HepG2 (cell line): ENCODE data around the gene ADPRM. TPM values are rescaled to one million over a fixed set of nuclear protein-coding genes. Genes with fewer than 3 reads are reported as not detected.

Source experiments
- ATAC-seq: fragments of 200-7000 bp; cut with Tn5 transposase; 3 replicates; pipeline ENCODE4 v1.9.1; 2020; ENCODE audit warnings: mild to moderate bottlenecking, moderate library complexity
- BruUV-seq: library from RNA; stranded (reverse); fragments of 400-500 nt; replicated peaks from 2 replicates; lab custom pipeline; 2021; lab: Mats Ljungman, UMichigan
- CTCF ChIA-PET: fragments of 300-600 bp; formaldehyde crosslinking; extraction: SDS; loops from one replicate; lab custom pipeline; 2021; ENCODE audit warnings: low total read pairs, inconsistent platforms, low intra/inter-chr PET ratio; lab: Yijun Ruan, JAX
- POLR2A ChIA-PET: fragments of 350-600 bp; sonication (Branson Sonifier 250); formaldehyde crosslinking; loops from one replicate; lab custom pipeline; 2020; ENCODE audit warnings: antibody characterized with exemption, inconsistent platforms; lab: Yijun Ruan, JAX
- DNase-seq: peaks from one replicate; pipeline ENCODE4 v3.0.0-alpha.2; 2015; ENCODE audit warnings: low spot score
- FAIRE-seq: peaks from 3 replicates; lab custom pipeline; 2011; peaks lifted over from hg19 to GRCh38; lab: Jason Lieb, UNC
- H2AFZ ChIP-seq: one replicate; pipeline ENCODE4 v1.6.1; 2011; ENCODE audit warnings: low read length, inconsistent platforms
- H3K27ac ChIP-seq: fragments of 300-600 bp; 3 replicates; pipeline ENCODE4 v1.8.0; 2011; ENCODE audit warnings: mixed run types, mild to moderate bottlenecking, mixed read lengths, low read length, inconsistent platforms; ENCODE audit not compliant: insufficient read depth; ENCODE audit errors: extremely low read length
- H3K27me3 ChIP-seq, 2 experiments: fragments of 200-600 bp in 1 of 2; 2 replicates in 1 of 2; 3 replicates in 1 of 2; pipeline versions ENCODE4 v1.6.0 to v1.8.0; 2011; ENCODE audit warnings: low read length in 2 of 2, mild to moderate bottlenecking in 2 of 2, moderate library complexity in 2 of 2, inconsistent platforms in 1 of 2; ENCODE audit not compliant: insufficient read depth in 2 of 2, control insufficient read depth in 1 of 2
- H3K36me3 ChIP-seq, 2 experiments: fragments of 200-600 bp in 1 of 2; replicated peaks in 1 of 2; 2 replicates in 1 of 2; 3 replicates in 1 of 2; pipeline versions ENCODE4 v1.5.1 to v1.8.0; 2011; ENCODE audit warnings: low read length in 2 of 2, inconsistent platforms in 1 of 2; ENCODE audit not compliant: insufficient read depth in 2 of 2, control insufficient read depth in 1 of 2
- H3K4me1 ChIP-seq: 2 replicates; pipeline ENCODE4 v1.5.1; 2012; ENCODE audit warnings: low read length, inconsistent platforms; ENCODE audit not compliant: insufficient read depth
- H3K4me2 ChIP-seq: 2 replicates; pipeline ENCODE4 v1.6.0; 2011; ENCODE audit warnings: low read depth, low read length, inconsistent platforms
- H3K4me3 ChIP-seq, 3 experiments: fragments of 200-600 bp in 1 of 3; sonication (generic), shearing (Covaris generic) in 1 of 3; replicated peaks in 1 of 3; 2 replicates each; pipeline ENCODE4 v1.5.1; 2011 to 2016; ENCODE audit warnings: low read length in 3 of 3, inconsistent platforms in 2 of 3, low read depth in 2 of 3, mild to moderate bottlenecking in 2 of 3, control low read depth in 1 of 3, mixed read lengths in 1 of 3; ENCODE audit not compliant: insufficient read depth in 1 of 3
- H3K79me2 ChIP-seq: one replicate; pipeline ENCODE4 v1.6.1; 2011; ENCODE audit warnings: low read length, inconsistent platforms; ENCODE audit not compliant: insufficient read depth
- H3K9ac ChIP-seq: 2 replicates; pipeline ENCODE4 v1.6.0; 2011; ENCODE audit warnings: mild to moderate bottlenecking, low read depth, low read length, inconsistent platforms; ENCODE audit not compliant: insufficient read depth
- H3K9me3 ChIP-seq: 2 replicates; pipeline ENCODE4 v1.5.1; 2012; ENCODE audit warnings: mild to moderate bottlenecking, low read length
- H4K20me1 ChIP-seq: 2 replicates; pipeline ENCODE4 v1.6.0; 2011; ENCODE audit warnings: inconsistent platforms, mild to moderate bottlenecking, low read length, moderate library complexity; ENCODE audit not compliant: insufficient read depth
- FLYWCH1 ChIP-seq: sonication (generic); formaldehyde crosslinking; IDR thresholded peaks from 2 replicates; pipeline ENCODE4 v1.8.1; 2023; ENCODE audit warnings: mild to moderate bottlenecking, missing genetic modification reagents
- FOXA3 ChIP-seq: IDR thresholded peaks from 2 replicates; pipeline ENCODE4 v1.6.1; 2016; ENCODE audit warnings: missing genetic modification reagents, missing compliant biosample characterization
- HOXA3 ChIP-seq: sonication (generic); formaldehyde crosslinking; IDR thresholded peaks from 2 replicates; pipeline ENCODE4 v1.5.0; 2020; ENCODE audit warnings: missing genetic modification reagents
- PLRG1 ChIP-seq: fragments of 450-650 bp; conservative IDR thresholded peaks from 2 replicates; pipeline ENCODE4 v1.6.1; 2016
- SAP130 ChIP-seq: IDR thresholded peaks from 2 replicates; pipeline ENCODE4 v1.6.1; 2016; ENCODE audit warnings: low read depth
- SKI ChIP-seq: fragments of 450-650 bp; IDR thresholded peaks from one replicate; pipeline ENCODE4 v1.6.1; 2018; ENCODE audit warnings: mild to moderate bottlenecking; ENCODE audit not compliant: partially characterized antibody
- SRSF4 ChIP-seq: fragments of 200-400 bp; formaldehyde crosslinking; IDR thresholded peaks from one replicate; pipeline ENCODE4 v1.6.1; 2018; ENCODE audit warnings: mild to moderate bottlenecking, low read depth, low read length, moderate library complexity; ENCODE audit not compliant: poor library complexity, severe bottlenecking
- ZEB1 ChIP-seq: IDR thresholded peaks from 2 replicates; pipeline ENCODE4 v1.6.1; 2012; ENCODE audit warnings: mild to moderate bottlenecking, low read depth, inconsistent platforms; ENCODE audit not compliant: insufficient replicate concordance
- ZMYM4 ChIP-seq: sonication (generic); formaldehyde crosslinking; IDR thresholded peaks from 2 replicates; pipeline ENCODE4 v1.8.1; 2023; ENCODE audit warnings: mild to moderate bottlenecking, missing genetic modification reagents
- ZNF10 ChIP-seq: sonication (generic); formaldehyde crosslinking; IDR thresholded peaks from 2 replicates; pipeline ENCODE4 v1.4.0; 2020; ENCODE audit warnings: mild to moderate bottlenecking, low read depth, missing genetic modification reagents, borderline replicate concordance
- ZNF235 ChIP-seq: sonication (generic); formaldehyde crosslinking; IDR thresholded peaks from 2 replicates; pipeline ENCODE4 v1.8.1; 2023; ENCODE audit warnings: mild to moderate bottlenecking, missing genetic modification reagents, borderline replicate concordance
- ZNF460 ChIP-seq: sonication (generic); formaldehyde crosslinking; IDR thresholded peaks from 2 replicates; pipeline ENCODE4 v1.5.1; 2020; ENCODE audit warnings: missing genetic modification reagents, mild to moderate bottlenecking, borderline replicate concordance
- ZNF501 ChIP-seq: sonication (generic); formaldehyde crosslinking; IDR thresholded peaks from 2 replicates; pipeline ENCODE4 v1.5.1; 2020; ENCODE audit warnings: mild to moderate bottlenecking, moderate library complexity, missing genetic modification reagents
- ZNF710 ChIP-seq: sonication (generic); formaldehyde crosslinking; IDR thresholded peaks from 2 replicates; pipeline ENCODE4 v1.5.0; 2020; ENCODE audit warnings: mild to moderate bottlenecking, missing genetic modification reagents, borderline replicate concordance
- WGBS: methylation state at CpG from one replicate; pipeline ENCODE4 v1.1.6; 2017; ENCODE audit warnings: low lambda C conversion rate; 5-methylcytosine and 5-hydroxymethylcytosine counted together
- in situ Hi-C: cut with HindIII; loops from 2 replicates; pipeline ENCODE4 v1.10.0; 2017; ENCODE audit warnings: low pct_unique_long_range_greater_than_20kb; ENCODE audit not compliant: extremely low pct_ligation_motif_present
- intact Hi-C: fragments of 100-400 bp; cut with micrococcal nuclease; formaldehyde crosslinking; loops from one replicate; pipeline ENCODE4 v1.10.0; 2022; ENCODE audit not compliant: unreplicated experiment
- polyA plus RNA-seq, 8 experiments: library from polyadenylated mRNA; depleted of rRNA in 3 of 8; stranded (reverse) in 7 of 8; unstranded in 1 of 8; fragments of >200 nt; fragmentation: Illumina TruSeq in 4 of 8; extraction: Trizol in 4 of 8; gene quantifications; 2 replicates each; pipeline versions ENCODE4 v1.2.1 to v1.2.3, GENCODE V29; 2011 to 2016; ENCODE audit warnings: low read depth in 4 of 8, missing spikeins in 1 of 8, mixed read lengths in 1 of 8; ENCODE audit not compliant: insufficient read depth in 1 of 8
- total RNA-seq, 5 experiments: library from RNA; depleted of rRNA; stranded (reverse); fragments of >200 nt; fragmentation: Illumina TruSeq; extraction: Trizol; gene quantifications; 2 replicates each; pipeline ENCODE4 v1.2.3, GENCODE V29; 2016; ENCODE audit warnings: low read depth in 1 of 5
- TF ChIP-seq, protein P1 (sequence below): IDR thresholded peaks from 2 replicates; pipeline ENCODE4 v1.6.1; 2016; ENCODE audit warnings: mild to moderate bottlenecking, missing biosample characterization, missing genetic modification reagents
- TF ChIP-seq, protein P2 (sequence below): sonication (generic); formaldehyde crosslinking; IDR thresholded peaks from 2 replicates; pipeline ENCODE4 v1.4.0; 2020; ENCODE audit warnings: missing genetic modification reagents

ADPRM gene
- total and polyA plus RNA-seq, 2 of the 13 experiments (the other 11 are each of a cell fraction or from before 2014, with no cell fraction given): 5.6 to 10.8 TPM

DNA sequence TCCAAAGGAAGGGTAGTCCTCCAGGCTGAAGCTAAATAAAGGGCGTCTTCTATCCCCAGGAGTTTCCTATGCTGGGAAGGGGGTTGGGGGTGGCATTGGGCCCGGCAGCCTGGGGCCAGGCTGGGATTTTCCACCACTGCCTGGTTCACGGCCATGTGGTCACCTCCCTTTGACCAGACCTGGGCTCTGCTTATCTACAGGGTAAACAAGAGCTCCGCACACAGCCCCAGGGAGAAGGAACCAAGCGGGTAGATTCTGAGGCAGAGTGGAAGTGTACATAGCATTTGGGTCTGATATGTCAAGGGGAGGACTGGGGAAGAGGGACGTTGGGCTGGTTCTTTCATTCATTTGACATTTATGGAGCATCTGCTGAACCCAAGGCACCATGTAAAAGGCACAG is 59.7 kb downstream of the ADPRM start:
- Histone ChIP-seq H3K27me3 (peaks cover 0 to 3% of the 10 kb centered on the region in 2 experiments; a peak in 2 of 5 replicates), H3K9me3 (no peaks in the 10 kb centered on the region), H3K4me1 (peaks cover 32% of the 10 kb centered on the region), H3K36me3 (no peaks in the 10 kb centered on the region), H3K27ac (no peak overlapping the region), H3K4me2 (peak overlapping the region; percentile 38), H3K4me3 (no peak overlapping the region; a peak in 1 of 6 replicates), H3K9ac (no peak overlapping the region), H2AFZ (no peak overlapping the region), H4K20me1 (no peaks in the 10 kb centered on the region), H3K79me2 (no peaks in the 10 kb centered on the region)
- DNase-seq (peak; percentile 62), ATAC-seq (peak; percentile 95), FAIRE-seq (peak; percentile 65)
- CTCF ChIA-PET: no interaction called here
- BruUV-seq: no TSS peak
- in situ Hi-C loops: no loop called here
- POLR2A ChIA-PET: no interaction called here
- intact Hi-C loops: loop anchor here (5.0 kb wide), 1 partner anchor 90 kb away; no protein-coding TSS in a partner anchor
- 0% methylated on average over 4 of the region's 6 CpGs for WGBS
- TF ChIP-seq FOXA3 (CRISPR knock-in tag) (peak; percentile 85), SAP130 (CRISPR knock-in tag) (0 out of 2 replicates have a peak, but pooled peaks have one; percentile 29), ZEB1 (no peak), ZNF460 (CRISPR knock-in tag) (no peak), ZNF10 (CRISPR knock-in tag) (no peak), HOXA3 (0 out of 2 replicates have a peak, but pooled peaks have one; percentile 44), ZNF710 (0 out of 2 replicates have a peak, but pooled peaks have one; percentile 35), FLYWCH1 (CRISPR knock-in tag) (no peak), ZNF235 (CRISPR knock-in tag) (no peak), SRSF4 (no peak), ZNF501 (no peak), SKI (peak; percentile 57), ZMYM4 (CRISPR knock-in tag) (0 out of 2 replicates have a peak, but pooled peaks have one; percentile 33), PLRG1 (no peak)
- TF ChIP-seq, protein P1, sequence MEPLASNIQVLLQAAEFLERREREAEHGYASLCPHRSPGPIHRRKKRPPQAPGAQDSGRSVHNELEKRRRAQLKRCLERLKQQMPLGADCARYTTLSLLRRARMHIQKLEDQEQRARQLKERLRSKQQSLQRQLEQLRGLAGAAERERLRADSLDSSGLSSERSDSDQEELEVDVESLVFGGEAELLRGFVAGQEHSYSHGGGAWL (CRISPR knock-in tag): no peak
- TF ChIP-seq, protein P2, sequence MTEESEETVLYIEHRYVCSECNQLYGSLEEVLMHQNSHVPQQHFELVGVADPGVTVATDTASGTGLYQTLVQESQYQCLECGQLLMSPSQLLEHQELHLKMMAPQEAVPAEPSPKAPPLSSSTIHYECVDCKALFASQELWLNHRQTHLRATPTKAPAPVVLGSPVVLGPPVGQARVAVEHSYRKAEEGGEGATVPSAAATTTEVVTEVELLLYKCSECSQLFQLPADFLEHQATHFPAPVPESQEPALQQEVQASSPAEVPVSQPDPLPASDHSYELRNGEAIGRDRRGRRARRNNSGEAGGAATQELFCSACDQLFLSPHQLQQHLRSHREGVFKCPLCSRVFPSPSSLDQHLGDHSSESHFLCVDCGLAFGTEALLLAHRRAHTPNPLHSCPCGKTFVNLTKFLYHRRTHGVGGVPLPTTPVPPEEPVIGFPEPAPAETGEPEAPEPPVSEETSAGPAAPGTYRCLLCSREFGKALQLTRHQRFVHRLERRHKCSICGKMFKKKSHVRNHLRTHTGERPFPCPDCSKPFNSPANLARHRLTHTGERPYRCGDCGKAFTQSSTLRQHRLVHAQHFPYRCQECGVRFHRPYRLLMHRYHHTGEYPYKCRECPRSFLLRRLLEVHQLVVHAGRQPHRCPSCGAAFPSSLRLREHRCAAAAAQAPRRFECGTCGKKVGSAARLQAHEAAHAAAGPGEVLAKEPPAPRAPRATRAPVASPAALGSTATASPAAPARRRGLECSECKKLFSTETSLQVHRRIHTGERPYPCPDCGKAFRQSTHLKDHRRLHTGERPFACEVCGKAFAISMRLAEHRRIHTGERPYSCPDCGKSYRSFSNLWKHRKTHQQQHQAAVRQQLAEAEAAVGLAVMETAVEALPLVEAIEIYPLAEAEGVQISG (CRISPR knock-in tag): 0 out of 2 replicates have a peak, but pooled peaks have one; percentile 40
